ENCODE measurements around the gene C1QTNF1. TPM values are rescaled to one million over a fixed set of nuclear protein-coding genes. Genes with fewer than 3 reads are reported as not detected.

Gene C1QTNF1
- total RNA-seq, 1 donor from 2014 or later, result 6.8 TPM

DNA sequence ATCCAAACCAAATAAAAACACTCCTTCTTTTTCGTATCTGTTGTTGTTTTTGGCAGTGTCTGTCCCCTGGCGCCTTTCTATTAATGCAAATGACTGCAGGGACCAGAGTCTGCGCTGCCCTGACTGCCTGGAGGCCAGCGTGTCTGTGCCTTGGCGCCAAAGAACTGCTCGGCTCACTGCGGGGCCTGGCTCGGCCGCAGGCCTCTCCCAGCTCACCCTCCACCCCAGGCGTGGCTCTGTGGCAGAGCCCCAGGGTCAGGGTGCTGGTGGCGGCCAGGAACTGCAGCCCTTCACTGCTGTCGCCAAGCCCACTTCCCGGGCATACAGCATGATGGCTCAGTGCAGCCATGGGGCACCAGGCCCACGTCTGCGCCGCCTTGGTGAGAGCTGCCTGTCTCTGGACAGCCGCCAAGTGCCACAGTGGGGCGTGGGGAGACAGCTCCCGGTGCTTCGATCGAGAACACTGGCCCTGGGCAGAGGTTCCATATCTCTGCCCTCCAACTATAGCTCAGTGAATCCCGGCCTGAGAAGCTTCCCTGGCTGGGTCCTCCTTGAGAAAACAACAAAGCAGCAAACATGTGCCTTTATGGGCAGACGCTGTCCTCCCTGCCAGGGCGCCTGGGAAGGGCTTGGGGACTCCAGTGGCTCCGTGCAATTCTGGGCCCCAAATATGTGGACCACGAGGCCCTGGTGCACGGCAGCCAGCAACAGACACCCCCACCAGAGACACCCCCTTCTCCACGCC lies 25.5 kb upstream of the C1QTNF1 start:
- Histone ChIP-seq H3K9ac (ENCODE audit: low read depth in 1 of 3, low read length in 3 of 3) (peak overlapping the region in 1 of 3 donors; percentile 16), H3K4me3 (ENCODE audit: low read length in 3 of 3) (no peak overlapping the region), H3K4me1 (ENCODE audit: control insufficient read depth in 3 of 3, insufficient read depth in 3 of 3, low read length in 3 of 3) (peaks cover 25 to 28% (median 25%) of the 10 kb centered on the region in 3 donors), H3K9me3 (ENCODE audit: control insufficient read depth in 3 of 3, low read length in 3 of 3) (no peaks in the 10 kb centered on the region), H3K27ac (ENCODE audit: low read depth, low read length) (no peak overlapping the region), H3K27me3 (ENCODE audit: control insufficient read depth in 3 of 3, insufficient read depth in 3 of 3, low read length in 3 of 3) (no peaks in the 10 kb centered on the region), H3K36me3 (ENCODE audit: control insufficient read depth in 3 of 3, insufficient read depth in 3 of 3, low read length in 3 of 3) (peaks cover 23 to 26% (median 24%) of the 10 kb centered on the region in 3 donors)

DNA sequence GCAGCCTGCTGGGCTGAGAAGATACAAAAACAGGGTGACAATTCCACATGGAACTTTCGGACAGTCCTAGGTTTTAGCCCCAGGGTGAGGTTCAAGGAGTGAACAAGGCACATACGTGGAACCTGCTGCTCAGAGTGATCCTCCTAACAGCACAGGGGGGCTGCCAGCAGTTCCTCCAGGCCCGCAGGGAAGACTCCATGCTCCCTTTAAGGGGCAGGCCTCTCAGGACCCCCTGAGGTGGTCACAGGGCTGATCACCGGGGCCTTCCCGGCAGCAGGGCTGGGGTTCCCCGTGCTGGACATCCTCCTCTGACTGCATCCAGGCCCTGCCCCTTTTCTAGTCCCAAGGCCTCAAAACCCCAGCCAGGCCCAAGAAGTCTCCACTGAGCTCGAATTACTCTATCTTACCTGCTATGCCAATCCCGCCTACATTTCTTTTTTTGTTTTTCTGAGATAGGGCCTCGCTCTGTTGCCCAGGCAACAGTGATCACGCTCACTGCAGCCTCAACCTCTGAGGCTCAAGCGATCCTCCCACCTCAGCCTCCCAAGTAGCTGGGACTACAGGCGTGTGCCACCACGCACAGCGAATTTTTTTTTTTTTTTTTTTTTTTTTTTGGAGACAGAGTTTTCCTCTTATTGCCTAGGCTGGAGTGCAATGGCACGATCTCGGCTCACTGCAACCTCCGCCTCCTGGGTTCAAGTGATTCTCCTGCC lies 24.8 kb upstream of the C1QTNF1 start:
- H3K36me3 ChIP-seq (ENCODE audit: control insufficient read depth in 3 of 3, insufficient read depth in 3 of 3, low read length in 3 of 3), result peaks cover 17 to 18% (median 18%) of the 10 kb centered on the region in 3 donors

DNA sequence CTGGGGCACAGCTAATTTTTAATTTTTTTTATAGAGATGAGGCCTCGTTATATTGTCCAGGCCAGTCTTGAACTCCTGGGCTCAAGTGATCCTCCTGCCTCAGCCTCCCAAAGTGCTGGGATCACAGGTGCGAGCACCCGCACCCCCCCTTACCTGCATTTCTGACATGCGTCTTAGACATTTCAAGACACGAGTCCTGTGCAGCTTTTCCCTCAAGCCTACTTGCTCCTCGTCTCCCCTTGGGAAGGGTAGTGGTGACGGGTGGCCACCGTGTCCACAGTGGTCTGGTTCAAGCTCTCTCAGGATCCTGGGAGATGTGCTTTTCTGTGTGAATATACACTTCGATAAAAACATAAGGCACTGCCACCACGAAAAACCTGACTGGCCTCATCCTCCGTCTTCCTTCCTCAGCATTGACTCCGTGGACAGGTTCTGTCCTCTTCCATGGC lies 24.0 kb upstream of the C1QTNF1 start:
- Histone ChIP-seq H3K27me3 (ENCODE audit: control insufficient read depth in 3 of 3, insufficient read depth in 3 of 3, low read length in 3 of 3) (no peaks in the 10 kb centered on the region), H3K36me3 (ENCODE audit: control insufficient read depth in 3 of 3, insufficient read depth in 3 of 3, low read length in 3 of 3) (peaks cover 14 to 16% (median 15%) of the 10 kb centered on the region in 3 donors), H3K27ac (ENCODE audit: low read depth, low read length) (no peak overlapping the region), H3K4me3 (ENCODE audit: low read length in 3 of 3) (no peak overlapping the region), H3K9me3 (ENCODE audit: control insufficient read depth in 3 of 3, low read length in 3 of 3) (no peaks in the 10 kb centered on the region), H3K4me1 (ENCODE audit: control insufficient read depth in 3 of 3, insufficient read depth in 3 of 3, low read length in 3 of 3) (peaks cover 25 to 28% (median 25%) of the 10 kb centered on the region in 3 donors), H3K9ac (ENCODE audit: low read depth in 1 of 3, low read length in 3 of 3) (no peak overlapping the region)

More for the DNA sequence above, 24.8 kb upstream of the C1QTNF1 start:
- Histone ChIP-seq H3K9ac (ENCODE audit: low read depth in 1 of 3, low read length in 3 of 3) (peak overlapping the region in 1 of 3 donors; percentile 8), H3K9me3 (ENCODE audit: control insufficient read depth in 3 of 3, low read length in 3 of 3) (no peaks in the 10 kb centered on the region), H3K4me1 (ENCODE audit: control insufficient read depth in 3 of 3, insufficient read depth in 3 of 3, low read length in 3 of 3) (peaks cover 25 to 28% (median 25%) of the 10 kb centered on the region in 3 donors), H3K27me3 (ENCODE audit: control insufficient read depth in 3 of 3, insufficient read depth in 3 of 3, low read length in 3 of 3) (no peaks in the 10 kb centered on the region), H3K27ac (ENCODE audit: low read depth, low read length) (no peak overlapping the region), H3K4me3 (ENCODE audit: low read length in 3 of 3) (no peak overlapping the region)

DNA sequence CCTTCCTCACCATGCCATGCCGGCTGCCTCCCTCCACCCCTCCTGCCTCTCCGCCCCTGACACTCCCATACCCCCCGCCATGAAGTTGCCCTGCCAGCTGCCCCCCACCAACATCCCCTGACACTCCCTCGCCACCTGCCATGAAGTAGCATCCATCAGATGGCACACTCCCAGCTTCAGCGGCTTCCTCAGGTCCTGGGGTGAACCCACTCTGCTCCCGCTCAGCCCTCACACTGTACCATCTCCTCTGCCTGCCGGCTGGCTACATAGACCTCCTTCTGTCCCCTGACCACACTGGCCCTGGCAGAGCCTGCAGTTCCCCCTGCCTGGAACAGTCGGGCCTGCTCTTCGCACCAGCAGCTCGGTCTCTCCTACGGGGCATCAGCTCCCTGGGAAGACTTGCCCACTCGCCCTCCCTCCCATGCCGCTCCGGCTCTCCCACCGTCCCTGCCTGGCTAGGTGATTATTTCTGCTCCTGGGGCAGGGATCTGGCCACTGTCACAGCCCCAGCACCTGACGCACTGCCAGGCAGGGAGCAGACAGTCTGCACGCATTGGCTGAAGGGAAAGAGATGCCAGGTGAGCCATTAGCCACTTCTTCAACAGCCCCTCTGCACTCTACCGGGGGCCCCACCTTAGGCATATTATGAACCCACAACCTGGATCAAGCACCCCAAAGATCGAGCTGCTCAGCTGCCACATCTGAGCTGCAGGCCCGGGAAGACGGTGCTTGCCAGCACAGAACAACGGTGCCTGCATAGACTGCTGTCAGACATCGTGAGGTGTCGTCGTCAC lies 23.4 kb upstream of the C1QTNF1 start:
- H3K36me3 ChIP-seq (ENCODE audit: control insufficient read depth in 3 of 3, insufficient read depth in 3 of 3, low read length in 3 of 3), result peaks cover 14 to 15% (median 14%) of the 10 kb centered on the region in 3 donors
- H3K9me3 ChIP-seq (ENCODE audit: control insufficient read depth in 3 of 3, low read length in 3 of 3), result no peaks in the 10 kb centered on the region
- H3K4me3 ChIP-seq (ENCODE audit: low read length in 3 of 3), result no peak overlapping the region
- H3K27ac ChIP-seq (ENCODE audit: low read depth, low read length), result no peak overlapping the region
- peaks cover 24 to 30% (median 29%) of the 10 kb centered on the region in 3 donors for H3K4me1 ChIP-seq (ENCODE audit: control insufficient read depth in 3 of 3, insufficient read depth in 3 of 3, low read length in 3 of 3)
- H3K9ac ChIP-seq (ENCODE audit: low read depth in 1 of 3, low read length in 3 of 3), result no peak overlapping the region
- H3K27me3 ChIP-seq (ENCODE audit: control insufficient read depth in 3 of 3, insufficient read depth in 3 of 3, low read length in 3 of 3), result no peaks in the 10 kb centered on the region

DNA sequence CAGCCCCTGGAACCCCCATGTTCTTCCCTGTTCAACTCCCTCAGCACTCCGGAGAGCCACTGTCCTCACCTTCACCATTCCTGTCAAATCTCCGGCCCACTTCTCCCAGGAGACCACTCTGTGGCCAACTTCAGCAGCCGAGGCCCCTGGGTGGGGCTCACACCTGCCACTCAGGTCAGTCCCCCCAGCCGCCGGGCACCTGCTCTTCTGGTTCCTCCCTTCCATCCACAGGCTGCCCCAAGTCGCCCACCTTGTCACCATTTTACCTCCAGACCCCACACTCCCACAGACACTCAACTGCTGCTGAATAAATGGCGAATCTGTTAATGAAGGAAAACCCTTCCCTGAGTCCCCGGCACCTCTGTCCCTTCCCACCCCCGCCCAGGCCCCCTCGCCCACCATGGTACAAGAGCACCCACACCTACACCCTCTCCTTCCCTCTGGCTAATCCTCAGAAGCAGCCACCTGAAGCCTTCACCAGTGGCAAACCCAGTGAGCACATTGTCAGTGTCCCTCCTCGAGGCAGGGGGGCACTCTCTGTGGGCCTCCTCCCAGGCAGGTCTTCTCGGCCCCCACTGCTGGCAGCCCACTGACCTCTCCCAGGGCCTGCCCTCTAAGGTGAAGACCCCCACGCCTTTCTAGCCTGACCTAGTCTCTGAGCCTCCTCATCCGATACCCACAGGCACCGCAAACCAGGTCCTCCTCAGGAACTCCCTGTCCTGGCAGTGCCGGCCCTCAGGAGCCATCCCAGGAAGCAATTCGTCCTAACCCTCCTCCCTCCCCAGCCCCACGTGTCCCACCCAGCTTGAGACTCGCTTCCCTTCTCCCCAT lies 22.6 kb upstream of the C1QTNF1 start:
- Histone ChIP-seq H3K27ac (ENCODE audit: low read depth, low read length) (no peak overlapping the region), H3K9me3 (ENCODE audit: control insufficient read depth in 3 of 3, low read length in 3 of 3) (no peaks in the 10 kb centered on the region), H3K4me1 (ENCODE audit: control insufficient read depth in 3 of 3, insufficient read depth in 3 of 3, low read length in 3 of 3) (peaks cover 16 to 30% (median 25%) of the 10 kb centered on the region in 3 donors)

DNA sequence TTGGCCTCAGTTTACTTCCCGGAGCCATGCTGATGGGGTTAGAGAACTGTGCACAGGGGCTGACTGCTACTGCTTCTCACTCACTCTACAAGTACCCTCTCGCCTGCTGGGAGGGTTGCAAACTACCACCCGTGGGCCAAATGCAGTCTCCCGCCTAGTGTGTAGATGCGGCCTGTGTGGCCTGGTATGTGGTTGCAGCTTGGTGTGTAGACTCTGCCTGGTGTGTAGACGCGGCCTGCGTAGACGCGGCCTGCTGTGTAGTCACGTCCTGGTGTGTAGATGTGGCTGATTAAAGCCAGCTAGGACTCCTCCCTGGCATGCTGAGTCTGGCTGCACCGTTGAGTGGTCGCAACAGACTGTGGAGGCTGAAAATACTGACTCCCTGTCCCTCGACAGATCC lies 21.7 kb upstream of the C1QTNF1 start:
- Histone ChIP-seq H3K27me3 (ENCODE audit: control insufficient read depth in 3 of 3, insufficient read depth in 3 of 3, low read length in 3 of 3) (no peaks in the 10 kb centered on the region), H3K4me1 (ENCODE audit: control insufficient read depth in 3 of 3, insufficient read depth in 3 of 3, low read length in 3 of 3) (peaks cover 9 to 31% (median 25%) of the 10 kb centered on the region in 3 donors), H3K36me3 (ENCODE audit: control insufficient read depth in 3 of 3, insufficient read depth in 3 of 3, low read length in 3 of 3) (peaks cover 0 to 5% (median 3%) of the 10 kb centered on the region in 3 donors), H3K4me3 (ENCODE audit: low read length in 3 of 3) (no peak overlapping the region), H3K27ac (ENCODE audit: low read depth, low read length) (no peak overlapping the region), H3K9ac (ENCODE audit: low read depth in 1 of 3, low read length in 3 of 3) (no peak overlapping the region), H3K9me3 (ENCODE audit: control insufficient read depth in 3 of 3, low read length in 3 of 3) (no peaks in the 10 kb centered on the region)

More for the DNA sequence above, 22.6 kb upstream of the C1QTNF1 start:
- no peaks in the 10 kb centered on the region for H3K27me3 ChIP-seq (ENCODE audit: control insufficient read depth in 3 of 3, insufficient read depth in 3 of 3, low read length in 3 of 3)
- H3K4me3 ChIP-seq (ENCODE audit: low read length in 3 of 3), result no peak overlapping the region
- H3K9ac ChIP-seq (ENCODE audit: low read depth in 1 of 3, low read length in 3 of 3), result no peak overlapping the region
- H3K36me3 ChIP-seq (ENCODE audit: control insufficient read depth in 3 of 3, insufficient read depth in 3 of 3, low read length in 3 of 3), result peaks cover 7 to 13% (median 7%) of the 10 kb centered on the region in 3 donors

DNA sequence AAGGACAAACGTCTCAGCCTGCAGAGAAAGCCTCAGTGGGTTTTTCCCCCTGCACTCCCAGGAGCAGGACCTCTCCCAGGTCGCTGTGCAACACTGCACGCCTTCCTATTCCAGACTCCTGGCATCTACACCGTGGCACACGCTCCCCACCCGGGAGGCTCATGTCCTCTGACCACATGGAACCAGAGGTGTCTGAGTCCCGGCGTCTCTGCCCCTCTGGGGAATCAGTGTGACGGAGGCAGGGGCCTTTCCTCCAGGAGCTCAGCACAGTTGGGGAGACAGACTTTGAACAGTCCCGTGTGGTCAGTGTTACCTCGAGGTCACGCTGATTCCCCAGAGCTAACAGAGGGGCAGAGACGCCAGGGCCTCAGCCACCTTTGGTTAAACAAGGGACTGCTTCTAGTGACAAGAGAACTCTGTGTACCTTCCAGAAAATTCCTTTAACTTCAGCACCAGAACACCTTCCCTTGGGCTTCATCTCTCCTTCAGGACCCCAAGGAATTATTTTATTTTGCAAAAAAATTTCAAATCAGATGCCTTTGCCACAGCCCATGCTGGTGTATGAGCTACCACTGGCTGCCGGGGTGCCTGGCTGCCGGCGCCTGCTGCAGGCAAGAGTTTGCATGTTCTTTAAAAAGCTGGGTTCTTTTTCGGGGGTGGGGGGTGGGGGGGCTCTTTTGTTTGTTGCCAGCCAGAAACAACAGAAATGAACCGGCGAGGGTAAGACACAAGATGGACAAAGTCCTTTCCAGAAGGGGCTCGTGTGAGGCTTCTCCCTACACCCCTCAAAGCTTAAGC lies 21.0 kb upstream of the C1QTNF1 start:
- Histone ChIP-seq H3K9ac (ENCODE audit: low read depth in 1 of 3, low read length in 3 of 3) (peak overlapping the region in 1 of 3 donors; percentile 35), H3K27me3 (ENCODE audit: control insufficient read depth in 3 of 3, insufficient read depth in 3 of 3, low read length in 3 of 3) (no peaks in the 10 kb centered on the region), H3K36me3 (ENCODE audit: control insufficient read depth in 3 of 3, insufficient read depth in 3 of 3, low read length in 3 of 3) (peaks cover 0 to under 1% (median 0%) of the 10 kb centered on the region in 3 donors), H3K4me1 (ENCODE audit: control insufficient read depth in 3 of 3, insufficient read depth in 3 of 3, low read length in 3 of 3) (peaks cover 16 to 31% (median 27%) of the 10 kb centered on the region in 3 donors), H3K9me3 (ENCODE audit: control insufficient read depth in 3 of 3, low read length in 3 of 3) (no peaks in the 10 kb centered on the region), H3K4me3 (ENCODE audit: low read length in 3 of 3) (no peak overlapping the region), H3K27ac (ENCODE audit: low read depth, low read length) (no peak overlapping the region)

DNA sequence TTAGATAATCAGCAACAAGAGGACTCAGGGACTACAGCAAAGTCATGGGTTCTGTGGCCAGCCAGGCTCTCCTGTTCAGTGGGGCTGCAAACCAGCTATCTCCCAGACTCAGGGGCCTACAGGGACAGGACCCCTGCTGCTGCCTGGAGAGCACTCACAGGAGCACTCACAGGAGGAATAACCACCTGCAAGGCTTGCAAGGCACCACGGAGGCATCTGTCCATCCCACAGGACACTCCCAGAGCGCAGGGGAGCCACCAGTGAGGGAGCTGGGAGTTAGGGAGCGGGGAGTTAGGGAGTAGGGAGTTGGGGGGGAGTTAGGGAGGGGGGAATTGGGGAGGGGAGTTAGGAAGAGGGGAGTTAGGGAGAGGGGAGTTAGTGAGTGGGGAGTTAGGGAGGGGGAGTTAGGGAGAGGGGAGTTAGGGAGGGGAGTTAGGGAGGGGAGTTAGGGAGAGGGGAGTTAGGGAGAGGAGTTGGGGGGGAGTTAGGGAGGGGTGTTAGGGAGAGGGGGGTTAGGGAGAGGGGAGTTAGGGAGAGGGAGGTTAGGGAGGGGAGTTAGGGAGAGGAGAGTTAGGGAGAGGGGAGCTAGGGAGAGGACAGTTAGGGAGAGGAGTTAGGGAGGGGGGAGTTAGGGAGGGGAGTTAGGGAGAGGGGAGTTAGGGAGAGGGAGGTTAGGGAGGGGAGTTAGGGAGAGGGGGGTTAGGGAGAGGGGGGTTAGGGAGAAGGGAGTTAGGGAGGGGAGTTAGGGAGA lies 20.1 kb upstream of the C1QTNF1 start:
- Histone ChIP-seq H3K36me3 (ENCODE audit: control insufficient read depth in 3 of 3, insufficient read depth in 3 of 3, low read length in 3 of 3) (no peaks in the 10 kb centered on the region), H3K27me3 (ENCODE audit: control insufficient read depth in 3 of 3, insufficient read depth in 3 of 3, low read length in 3 of 3) (no peaks in the 10 kb centered on the region), H3K4me3 (ENCODE audit: low read length in 3 of 3) (no peak overlapping the region), H3K9ac (ENCODE audit: low read depth in 1 of 3, low read length in 3 of 3) (no peak overlapping the region), H3K9me3 (ENCODE audit: control insufficient read depth in 3 of 3, low read length in 3 of 3) (no peaks in the 10 kb centered on the region), H3K27ac (ENCODE audit: low read depth, low read length) (no peak overlapping the region), H3K4me1 (ENCODE audit: control insufficient read depth in 3 of 3, insufficient read depth in 3 of 3, low read length in 3 of 3) (peaks cover 17 to 31% (median 29%) of the 10 kb centered on the region in 3 donors)
